Liver (tissue), 9 donors: Measurements from ENCODE around the gene BICRA. TPM values are rescaled to one million over a fixed set of nuclear protein-coding genes. Genes with fewer than 3 reads are reported as not detected.

Experiments used
- DNase-seq: peaks from one replicate; pipeline ENCODE4 v3.0.0-alpha.2; 2017; ENCODE audit warnings: low spot score
- H3K27ac ChIP-seq, 2 donors: one replicate each; pipeline ENCODE4 v1.7.0; 2013; ENCODE audit warnings: inconsistent platforms in 2 of 2, low read length in 2 of 2, control low read depth in 1 of 2, low read depth in 1 of 2, mild to moderate bottlenecking in 1 of 2
- H3K27me3 ChIP-seq, 4 donors: one replicate each; pipeline versions ENCODE4 v1.6.1 to v1.7.0; 2013; ENCODE audit warnings: low read length in 3 of 4, inconsistent platforms in 1 of 4, mild to moderate bottlenecking in 1 of 4, moderate library complexity in 1 of 4; ENCODE audit not compliant: control insufficient read depth in 4 of 4, insufficient read depth in 4 of 4
- H3K36me3 ChIP-seq, 4 donors: one replicate each; pipeline versions ENCODE4 v1.6.1 to v1.7.0; 2013; ENCODE audit warnings: low read length in 3 of 4, mild to moderate bottlenecking in 3 of 4, low read depth in 1 of 4, moderate library complexity in 1 of 4; ENCODE audit not compliant: control insufficient read depth in 4 of 4, insufficient read depth in 3 of 4
- H3K4me1 ChIP-seq, 4 donors: one replicate each; pipeline versions ENCODE4 v1.6.1 to v1.7.0; 2013; ENCODE audit warnings: low read length in 3 of 4, mild to moderate bottlenecking in 3 of 4, moderate library complexity in 1 of 4; ENCODE audit not compliant: control insufficient read depth in 4 of 4, insufficient read depth in 4 of 4
- H3K4me3 ChIP-seq, 3 donors: one replicate each; pipeline versions ENCODE4 v1.6.1 to v1.7.0; 2013; ENCODE audit warnings: low read length in 3 of 3, control low read depth in 1 of 3, low read depth in 1 of 3, mild to moderate bottlenecking in 1 of 3
- H3K9ac ChIP-seq, 2 donors: one replicate each; pipeline ENCODE4 v1.7.0; 2013; ENCODE audit warnings: low read length in 2 of 2, mild to moderate bottlenecking in 2 of 2, moderate library complexity in 2 of 2, control low read depth in 1 of 2, low read depth in 1 of 2
- H3K9me3 ChIP-seq, 4 donors: one replicate each; pipeline versions ENCODE4 v1.6.1 to v1.7.0; 2013; ENCODE audit warnings: low read length in 3 of 4; ENCODE audit not compliant: control insufficient read depth in 4 of 4
- EGR1 ChIP-seq, 2 donors: IDR thresholded peaks; 2 replicates each; pipeline ENCODE4 v1.6.1; 2016 to 2018; ENCODE audit warnings: antibody characterized with exemption in 2 of 2, low read depth in 2 of 2
- FOXA1 ChIP-seq: IDR thresholded peaks from 2 replicates; pipeline ENCODE4 v1.6.1; 2016; ENCODE audit warnings: antibody characterized with exemption
- FOXA2 ChIP-seq: IDR thresholded peaks from 2 replicates; pipeline ENCODE4 v1.6.1; 2016; ENCODE audit warnings: antibody characterized with exemption
- GABPA ChIP-seq, 2 donors: IDR thresholded peaks in 1 of 2; conservative IDR thresholded peaks in 1 of 2; 2 replicates each; pipeline ENCODE4 v1.6.1; 2016; ENCODE audit warnings: antibody characterized with exemption in 2 of 2, mild to moderate bottlenecking in 1 of 2, moderate library complexity in 1 of 2
- HNF4G ChIP-seq: IDR thresholded peaks from 2 replicates; pipeline ENCODE4 v1.6.1; 2016; ENCODE audit warnings: antibody characterized with exemption
- JUND ChIP-seq, 2 donors: IDR thresholded peaks; 2 replicates each; pipeline ENCODE4 v1.6.1; 2016; ENCODE audit warnings: antibody characterized with exemption in 2 of 2
- NR2F2 ChIP-seq: IDR thresholded peaks from 2 replicates; pipeline ENCODE4 v1.6.1; 2016; ENCODE audit warnings: antibody characterized with exemption
- RAD21 ChIP-seq, 2 donors: IDR thresholded peaks; 2 replicates each; pipeline ENCODE4 v1.6.1; 2016; ENCODE audit warnings: antibody characterized with exemption in 2 of 2, mild to moderate bottlenecking in 2 of 2
- REST ChIP-seq: IDR thresholded peaks from 2 replicates; pipeline ENCODE4 v1.6.1; 2016; ENCODE audit warnings: antibody characterized with exemption, mild to moderate bottlenecking
- RXRA ChIP-seq, 2 donors: IDR thresholded peaks; 2 replicates each; pipeline ENCODE4 v1.6.1; 2017 to 2018; ENCODE audit warnings: antibody characterized with exemption in 2 of 2, mild to moderate bottlenecking in 1 of 2
- TAF1 ChIP-seq: conservative IDR thresholded peaks from 2 replicates; pipeline ENCODE4 v1.6.1; 2016; ENCODE audit warnings: antibody characterized with exemption, mild to moderate bottlenecking
- YY1 ChIP-seq: IDR thresholded peaks from 2 replicates; pipeline ENCODE4 v1.6.1; 2016; ENCODE audit warnings: antibody characterized with exemption, mild to moderate bottlenecking
- ZBTB33 ChIP-seq: IDR thresholded peaks from 2 replicates; pipeline ENCODE4 v1.6.1; 2016; ENCODE audit warnings: antibody characterized with exemption
- WGBS: extraction: QIAGEN DNeasy Blood & Tissue Kit; methylation state at CpG from one replicate; pipeline ENCODE4 v1.1.7; 2013; 5-methylcytosine and 5-hydroxymethylcytosine counted together
- polyA plus RNA-seq, 2 donors: library from polyadenylated mRNA; stranded (reverse) in 1 of 2; unstranded in 1 of 2; fragments of 200-250 nt in 1 of 2; fragments of >200 nt in 1 of 2; fragmentation: Nextera tagmentation in 1 of 2; extraction: Ambion mirVana in 1 of 2; gene quantifications; one replicate each; pipeline versions ENCODE4 v1.2.1 to v1.2.3, GENCODE V29; 2013 to 2015
- total RNA-seq, 2 donors: library from RNA; depleted of rRNA; stranded (reverse); fragments of >200 nt; gene quantifications; one replicate each; pipeline ENCODE4 v1.2.3, GENCODE V29; 2014
- TF ChIP-seq, protein P1 (sequence below): fragments of 150-350 bp; IDR thresholded peaks from 2 replicates; pipeline ENCODE4 v1.5.1; 2017; ENCODE audit warnings: improper control_type of control experiment, low read depth, low read length; ENCODE audit not compliant: missing input control
- TF ChIP-seq, protein P2 (sequence below): IDR thresholded peaks from 2 replicates; pipeline ENCODE4 v1.6.1; 2016; ENCODE audit warnings: antibody characterized with exemption
- TF ChIP-seq, protein P3 (sequence below): IDR thresholded peaks from 2 replicates; pipeline ENCODE4 v1.6.1; 2016; ENCODE audit warnings: antibody characterized with exemption
- donor health status: healthy.
- donor health status: healthy.
- donor health status: healthy.
- donor health status: healthy.
- donor health status: healthy.

The BICRA gene
- total and polyA plus RNA-seq, 4 donors: 0.63 to 8.9 (median 3.0) TPM

GRCh38 chr19:47630594-47630993 lies 21.7 kb downstream of the BICRA start:
- no peak overlapping the region for H3K4me3 ChIP-seq
- H3K27me3 ChIP-seq: no peaks in the 10 kb centered on the region
- H3K9ac ChIP-seq: no peak overlapping the region
- no peaks in the 10 kb centered on the region for H3K9me3 ChIP-seq
- no peaks in the 10 kb centered on the region for H3K36me3 ChIP-seq
- WGBS: 95% methylated on average over 6 of the region's 6 CpGs
- no peak overlapping the region for H3K27ac ChIP-seq
- DNase-seq: no peak
- peaks cover 3 to 23% (median 9%) of the 10 kb centered on the region in 4 donors for H3K4me1 ChIP-seq
- TF ChIP-seq RXRA (IDR thresholded peaks at IDR 0.05) (no peak), ZBTB33 (no peak), YY1 (no peak), NR2F2 (no peak), HNF4G (no peak), GABPA (IDR thresholded peaks at IDR 0.05 in 1 of 2, conservative IDR thresholded peaks at IDR 0.05 in 1 of 2) (no peak), FOXA1 (no peak), RAD21 (IDR thresholded peaks at IDR 0.05) (no peak), TAF1 (no peak), REST (no peak), FOXA2 (no peak)
- TF ChIP-seq, protein P1, sequence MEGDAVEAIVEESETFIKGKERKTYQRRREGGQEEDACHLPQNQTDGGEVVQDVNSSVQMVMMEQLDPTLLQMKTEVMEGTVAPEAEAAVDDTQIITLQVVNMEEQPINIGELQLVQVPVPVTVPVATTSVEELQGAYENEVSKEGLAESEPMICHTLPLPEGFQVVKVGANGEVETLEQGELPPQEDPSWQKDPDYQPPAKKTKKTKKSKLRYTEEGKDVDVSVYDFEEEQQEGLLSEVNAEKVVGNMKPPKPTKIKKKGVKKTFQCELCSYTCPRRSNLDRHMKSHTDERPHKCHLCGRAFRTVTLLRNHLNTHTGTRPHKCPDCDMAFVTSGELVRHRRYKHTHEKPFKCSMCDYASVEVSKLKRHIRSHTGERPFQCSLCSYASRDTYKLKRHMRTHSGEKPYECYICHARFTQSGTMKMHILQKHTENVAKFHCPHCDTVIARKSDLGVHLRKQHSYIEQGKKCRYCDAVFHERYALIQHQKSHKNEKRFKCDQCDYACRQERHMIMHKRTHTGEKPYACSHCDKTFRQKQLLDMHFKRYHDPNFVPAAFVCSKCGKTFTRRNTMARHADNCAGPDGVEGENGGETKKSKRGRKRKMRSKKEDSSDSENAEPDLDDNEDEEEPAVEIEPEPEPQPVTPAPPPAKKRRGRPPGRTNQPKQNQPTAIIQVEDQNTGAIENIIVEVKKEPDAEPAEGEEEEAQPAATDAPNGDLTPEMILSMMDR: no peak
- TF ChIP-seq, protein P2, sequence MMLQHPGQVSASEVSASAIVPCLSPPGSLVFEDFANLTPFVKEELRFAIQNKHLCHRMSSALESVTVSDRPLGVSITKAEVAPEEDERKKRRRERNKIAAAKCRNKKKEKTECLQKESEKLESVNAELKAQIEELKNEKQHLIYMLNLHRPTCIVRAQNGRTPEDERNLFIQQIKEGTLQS: no peak
- TF ChIP-seq, protein P3, sequence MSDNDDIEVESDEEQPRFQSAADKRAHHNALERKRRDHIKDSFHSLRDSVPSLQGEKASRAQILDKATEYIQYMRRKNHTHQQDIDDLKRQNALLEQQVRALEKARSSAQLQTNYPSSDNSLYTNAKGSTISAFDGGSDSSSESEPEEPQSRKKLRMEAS: no peak

- H3K27ac ChIP-seq: no peak overlapping the region
- H3K9me3 ChIP-seq: no peaks in the 10 kb centered on the region
- TF ChIP-seq EGR1 (IDR thresholded peaks at IDR 0.05; ENCODE audit: low read depth in 2 of 2) (no peak), NR2F2 (no peak), RXRA (IDR thresholded peaks at IDR 0.05) (no peak), FOXA2 (no peak), GABPA (IDR thresholded peaks at IDR 0.05 in 1 of 2, conservative IDR thresholded peaks at IDR 0.05 in 1 of 2) (no peak), JUND (IDR thresholded peaks at IDR 0.05) (no peak), YY1 (no peak), TAF1 (no peak)
- no peaks in the 10 kb centered on the region for H3K27me3 ChIP-seq
- H3K4me1 ChIP-seq: peaks cover 3 to 23% (median 9%) of the 10 kb centered on the region in 4 donors
- no peak for DNase-seq
- WGBS: 94% methylated on average over 18 of the region's 18 CpGs
- H3K9ac ChIP-seq: no peak overlapping the region
- H3K4me3 ChIP-seq: no peak overlapping the region
- no peaks in the 10 kb centered on the region for H3K36me3 ChIP-seq
These were observed 22.9 kb downstream of the BICRA start for GRCh38 chr19:47631681-47632446.
